ENCODE results near the gene ZNF664.
A peak's percentile ranks its signal among the peaks of the same experiment; 100 is the strongest.

ZNF664 gene

DNA sequence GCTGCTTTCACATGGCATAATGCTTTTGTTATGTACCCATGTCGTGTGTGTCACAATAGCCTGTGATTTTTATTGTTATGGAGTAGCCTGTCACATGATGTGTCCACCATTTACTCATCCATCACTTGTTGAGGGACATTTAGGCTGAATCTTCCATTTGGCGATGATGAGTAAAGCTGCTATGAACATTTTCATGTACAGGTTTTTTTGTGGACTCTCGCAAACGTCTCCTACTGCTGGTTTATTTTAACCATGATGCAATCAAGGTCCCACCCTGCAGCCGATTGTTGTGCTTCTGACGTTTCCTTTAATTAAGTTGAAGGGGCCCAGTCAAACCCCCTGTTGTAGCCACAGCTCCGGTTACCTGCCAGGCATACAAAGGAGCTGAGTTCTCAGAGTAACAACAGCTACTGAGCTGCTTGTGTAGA is 63.2 kb downstream of the ZNF664 start:
- no peak for DNase-seq

DNA sequence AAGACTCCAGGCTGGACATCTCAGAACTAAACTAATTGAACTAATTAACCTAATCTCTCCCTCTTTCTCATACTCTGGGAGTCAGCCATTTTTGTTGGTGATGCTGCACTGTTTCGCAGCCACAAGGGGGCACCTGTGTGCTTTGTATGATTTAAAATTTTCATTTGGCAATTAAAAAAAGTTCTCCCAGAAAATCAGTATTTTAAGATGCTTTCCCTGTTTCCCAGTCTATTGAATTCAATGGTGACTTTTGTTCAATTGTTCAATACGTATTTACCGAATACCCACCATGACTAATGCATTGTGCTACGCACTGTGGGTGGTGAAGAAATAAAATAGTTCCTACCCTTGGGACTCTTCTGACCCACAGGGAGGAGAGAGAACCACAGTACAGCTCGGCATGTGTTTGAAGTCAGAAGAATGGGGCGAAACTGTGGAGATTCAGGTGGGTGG is 63.7 kb downstream of the ZNF664 start:
- peak; percentile 47 for DNase-seq

DNA sequence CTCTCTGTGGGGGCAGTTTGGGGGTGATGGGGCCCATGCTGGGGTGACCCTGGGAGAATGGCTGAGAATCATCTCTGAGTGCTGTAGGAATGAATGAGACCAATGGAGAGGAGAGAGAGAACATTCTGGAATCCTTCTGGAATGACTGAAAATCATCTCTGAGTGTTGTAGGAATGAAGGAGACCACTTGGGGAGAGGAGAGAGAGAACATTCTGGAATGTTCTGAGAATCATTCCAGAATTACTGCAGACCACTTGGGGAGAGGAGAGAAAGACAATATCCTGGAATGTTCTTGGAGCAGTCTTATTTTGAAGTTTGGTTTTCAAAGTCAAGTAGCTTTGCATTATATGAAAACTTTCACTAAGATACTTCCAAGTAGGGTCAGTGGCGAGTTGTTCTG is 64.3 kb downstream of the ZNF664 start:
- DNase-seq: no peak

GRCh38 chr12:124039276-124039675 is 66.3 kb downstream of the ZNF664 start:
- DNase-seq: no peak

DNA sequence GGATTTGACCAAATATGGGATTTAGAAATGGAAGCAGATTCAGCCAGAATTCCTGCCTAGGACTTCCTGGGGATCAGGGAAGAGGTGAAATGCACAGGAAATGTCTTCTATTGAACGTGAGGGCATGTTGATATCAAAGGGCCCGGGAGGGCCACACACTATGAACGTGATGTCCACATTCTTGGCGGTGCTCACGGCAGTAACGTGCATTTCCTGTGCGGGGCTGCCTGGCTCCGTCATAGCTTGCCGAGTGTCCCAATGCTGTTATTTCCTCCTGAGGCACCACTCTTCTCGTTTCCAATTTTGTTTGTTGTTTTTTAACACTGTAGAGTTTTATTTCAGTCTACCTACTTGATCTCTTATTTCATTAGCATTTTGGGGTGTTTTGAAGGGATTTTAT is 67.3 kb downstream of the ZNF664 start:
- DNase-seq: no peak

DNA sequence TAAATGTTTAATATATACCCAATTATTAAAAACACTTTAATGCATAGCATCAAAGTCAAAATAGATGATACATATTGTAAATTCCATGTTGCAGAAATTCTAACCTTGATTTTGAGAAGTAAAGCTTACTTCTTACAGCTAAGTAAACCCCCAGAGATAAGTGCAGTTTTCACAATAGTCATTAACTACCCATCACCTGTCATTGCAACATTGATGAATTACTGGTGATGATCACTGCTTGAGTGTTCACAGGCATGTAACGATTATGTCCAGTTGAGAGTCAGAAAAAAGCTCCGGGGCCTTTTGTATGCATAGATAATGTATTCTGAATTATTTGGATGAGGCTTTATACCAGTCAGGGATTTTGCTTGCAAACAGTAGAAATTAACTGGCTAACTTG is 67.7 kb downstream of the ZNF664 start:
- no peak for DNase-seq

- DNase-seq: no peak
Measured at GRCh38 chr12:124041907-124042306, 68.9 kb downstream of the ZNF664 start.

DNA sequence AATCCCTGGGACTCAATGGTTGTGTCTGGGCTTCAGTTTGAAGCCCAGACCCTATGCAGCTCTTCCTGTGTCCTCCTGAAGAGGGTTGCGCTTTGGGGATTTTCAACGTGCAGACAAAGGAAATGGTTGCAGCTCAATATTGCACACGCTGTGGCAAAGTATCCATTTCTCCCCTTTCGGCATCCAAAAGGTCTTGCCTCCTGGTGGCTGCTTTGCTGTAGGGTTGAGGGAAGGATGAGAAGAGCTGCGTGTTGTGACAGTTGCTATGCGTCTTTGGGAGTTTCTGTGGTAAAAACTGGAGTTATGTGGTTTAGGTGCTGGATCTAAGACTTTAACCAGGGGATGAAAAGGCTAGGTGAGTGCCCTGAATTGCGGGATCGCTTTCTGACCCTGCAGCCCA is 71.0 kb downstream of the ZNF664 start:
- DNase-seq: no peak

- peak; percentile 17 for DNase-seq
Measured at GRCh38 chr12:124044809-124045321, 71.8 kb downstream of the ZNF664 start.

DNA sequence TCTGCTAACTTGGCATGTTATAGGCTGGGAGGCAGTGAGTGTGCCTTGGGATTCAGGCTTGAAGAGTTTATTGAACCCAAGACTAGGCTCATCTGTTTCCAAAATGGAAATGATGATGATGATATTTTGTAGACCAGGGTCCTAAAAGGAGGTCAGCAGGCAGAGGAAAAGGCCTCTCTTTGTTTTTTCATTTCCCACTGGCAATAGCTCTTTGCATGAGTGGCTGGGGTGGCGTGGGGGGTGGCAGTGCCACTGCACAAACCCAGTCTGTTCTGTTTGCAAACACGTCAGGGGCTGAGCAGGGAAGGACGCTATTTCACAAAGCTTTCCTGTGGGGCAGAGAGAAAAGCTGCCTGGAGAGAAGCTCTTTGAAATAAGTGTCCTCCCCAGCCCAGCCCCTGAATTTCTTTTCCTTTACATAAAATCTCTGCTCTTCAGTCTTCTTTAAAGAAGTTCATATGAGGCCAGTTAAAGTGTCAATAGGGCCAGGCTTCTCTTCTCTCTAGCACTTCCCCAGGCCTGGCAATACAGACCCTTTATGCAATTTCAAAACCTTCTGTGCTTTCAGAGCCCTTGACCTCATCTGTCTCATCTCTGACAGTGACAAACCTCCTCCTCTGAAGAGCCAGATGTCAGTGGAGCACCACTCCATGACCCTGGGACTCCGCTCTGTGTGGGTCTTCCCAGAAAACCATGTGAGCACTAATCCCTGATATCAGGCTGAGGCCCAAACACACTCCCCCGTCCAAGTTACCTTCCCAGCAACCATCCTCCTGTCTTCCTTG is 72.8 kb downstream of the ZNF664 start:
- DNase-seq: no peak

DNA sequence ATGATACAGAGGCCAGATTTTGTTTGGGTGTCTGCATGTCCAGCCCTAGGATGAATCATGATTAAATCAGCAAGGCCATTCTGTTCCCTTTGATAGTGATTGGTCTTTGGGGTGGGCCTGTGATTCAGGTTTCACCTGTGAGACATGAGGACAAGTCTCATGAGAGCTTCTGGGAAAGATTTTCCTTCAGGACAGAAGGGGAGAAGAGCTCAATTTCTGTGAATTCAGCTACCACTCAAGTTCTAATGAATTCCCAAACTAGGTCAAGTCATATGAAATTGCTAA is 73.4 kb downstream of the ZNF664 start:
- DNase-seq: no peak

DNA sequence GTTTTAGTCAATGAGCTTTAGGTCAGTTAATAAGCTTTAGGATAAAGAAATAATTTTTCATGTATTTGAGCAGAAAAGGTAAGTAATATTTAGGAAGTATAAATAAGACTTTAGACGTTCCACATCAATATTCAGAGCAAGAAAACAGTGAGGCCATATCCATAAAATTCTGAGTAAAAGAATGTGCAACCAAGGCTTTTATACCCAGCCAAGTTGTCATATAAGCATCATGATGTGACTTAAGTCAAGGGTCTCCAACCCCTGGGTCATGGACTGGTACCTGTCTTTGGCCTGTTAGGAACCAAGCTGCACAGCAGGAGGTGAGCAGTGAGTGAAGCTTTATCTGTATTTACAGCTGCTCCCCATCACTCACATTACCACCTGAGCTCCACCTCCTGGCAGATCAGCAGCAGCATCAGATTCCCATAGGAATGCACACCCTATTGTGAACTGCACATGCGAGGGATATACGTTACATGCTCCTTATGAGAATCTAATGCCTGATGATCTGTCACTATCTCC is 74.1 kb downstream of the ZNF664 start:
- DNase-seq: no peak

DNA sequence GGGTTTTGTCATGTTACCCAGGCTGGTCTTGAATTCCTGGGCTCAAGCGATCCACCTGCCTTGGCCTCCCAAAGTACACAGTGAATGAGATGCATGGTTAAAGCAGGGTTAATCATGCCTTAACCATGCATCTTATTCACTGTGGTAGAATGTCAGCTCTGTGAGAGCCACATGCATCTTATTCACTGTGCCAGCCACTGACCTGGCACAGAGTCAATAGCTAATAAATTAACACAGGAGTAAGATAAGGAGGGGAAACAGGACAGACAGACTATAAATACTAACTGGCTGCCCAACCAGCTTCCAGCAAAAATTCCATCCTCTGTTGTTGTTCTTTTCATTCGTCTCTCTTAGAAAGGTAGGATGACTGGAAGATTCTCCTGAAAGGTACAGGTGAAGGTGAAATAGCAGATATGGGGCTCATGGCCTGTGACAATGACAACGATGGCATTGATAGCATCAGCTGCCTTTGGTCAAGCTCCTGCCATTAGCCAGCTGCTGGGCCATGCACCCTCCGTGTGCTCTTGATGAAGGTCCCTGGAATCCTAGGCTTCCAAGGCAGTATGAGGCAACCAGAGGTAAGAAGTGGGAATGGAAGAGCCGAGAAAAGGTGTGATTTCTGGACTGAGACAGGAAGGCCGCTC is 76.6 kb downstream of the ZNF664 start:
- DNase-seq: no peak

DNA sequence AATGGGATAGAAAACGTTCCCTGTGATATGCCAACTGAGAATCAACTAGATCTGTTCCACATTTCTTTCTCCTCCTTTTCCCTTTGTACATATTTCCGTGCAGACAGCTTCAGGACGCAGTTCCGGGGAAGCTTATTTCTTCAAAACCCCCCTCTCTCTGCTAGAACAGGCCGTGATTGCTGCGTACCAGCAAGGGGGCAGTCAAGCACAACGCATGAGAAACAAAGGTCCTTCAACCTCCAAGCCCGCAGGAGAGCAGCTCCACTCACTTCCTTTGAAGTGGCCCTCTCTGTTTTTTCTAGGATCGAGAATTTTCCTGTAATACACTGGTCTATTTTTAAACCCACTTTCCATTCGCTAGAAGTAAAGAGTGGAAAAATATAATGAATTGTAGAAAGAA is 80.8 kb downstream of the ZNF664 start:
- DNase-seq: no peak

DNA sequence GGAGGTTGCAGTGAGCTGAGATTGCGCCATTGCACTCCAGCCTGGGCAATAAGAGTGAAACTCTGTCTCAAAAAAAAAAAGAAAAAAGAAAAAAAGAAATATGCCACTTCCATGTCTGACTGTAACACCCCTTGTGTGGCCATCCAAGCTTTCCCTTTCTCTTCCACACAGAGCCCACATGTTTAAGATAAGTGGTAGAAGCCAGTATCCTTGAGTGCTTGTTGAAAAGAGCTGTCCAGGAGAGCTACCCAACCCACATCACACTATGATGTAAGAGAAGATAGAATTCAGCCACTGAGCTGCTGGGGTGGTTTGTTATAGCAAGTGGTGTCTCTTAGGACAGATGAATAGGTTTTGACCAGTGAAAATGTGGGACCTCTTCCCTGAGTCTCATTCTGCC is 82.1 kb downstream of the ZNF664 start:
- DNase-seq: no peak

- DNase-seq: no peak
Measured at GRCh38 chr12:124057691-124058090, 84.7 kb downstream of the ZNF664 start.

- no peak for DNase-seq
Measured at GRCh38 chr12:124059752-124060151, 86.7 kb downstream of the ZNF664 start.

All from CD4-positive, alpha-beta T cell treated with Interleukin-21 for 1 hour (primary cell).